ENCODE data around the gene CRTC2. TPM values are rescaled to one million over a fixed set of nuclear protein-coding genes. Genes with fewer than 3 reads are reported as not detected.

Gene CRTC2
- total RNA-seq, 1 donor from 2014 or later, result 41.9 TPM

DNA sequence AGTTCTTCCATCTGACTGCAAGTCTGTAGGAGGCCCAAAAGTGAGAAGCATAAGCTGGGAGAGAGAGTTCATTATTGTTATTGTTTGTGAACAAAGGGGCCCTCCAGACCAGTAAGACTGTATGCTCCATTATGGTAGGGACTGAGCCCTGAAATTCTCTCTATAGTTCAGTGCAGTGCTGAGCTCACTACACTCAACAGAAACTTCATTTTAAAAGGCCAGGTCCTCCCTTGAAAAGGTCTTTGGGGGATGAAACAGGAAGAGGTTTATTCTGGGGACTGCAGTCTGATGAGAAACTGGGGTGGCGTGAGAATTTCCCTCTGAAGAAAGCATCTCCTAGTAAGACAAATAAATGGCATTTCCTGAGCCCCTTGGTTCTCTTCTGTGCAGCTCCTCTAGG lies 30.2 kb downstream of the CRTC2 start:
- DNase-seq (ENCODE audit: extremely low spot score, unreplicated experiment), result no peak
- Mint-ChIP-seq H3K27me3 (ENCODE audit: unreplicated experiment) (no peaks in the 10 kb centered on the region), H3K4me3 (ENCODE audit: unreplicated experiment) (no peak overlapping the region), H3K36me3 (ENCODE audit: unreplicated experiment) (peaks cover 5% of the 10 kb centered on the region), H3K4me1 (ENCODE audit: unreplicated experiment) (peaks cover 14% of the 10 kb centered on the region), H3K27ac (ENCODE audit: unreplicated experiment) (no peak overlapping the region), H3K9me3 (ENCODE audit: unreplicated experiment) (no peaks in the 10 kb centered on the region)
- no peak for TF ChIP-seq CTCF (IDR thresholded peaks at IDR 0.05)

DNA sequence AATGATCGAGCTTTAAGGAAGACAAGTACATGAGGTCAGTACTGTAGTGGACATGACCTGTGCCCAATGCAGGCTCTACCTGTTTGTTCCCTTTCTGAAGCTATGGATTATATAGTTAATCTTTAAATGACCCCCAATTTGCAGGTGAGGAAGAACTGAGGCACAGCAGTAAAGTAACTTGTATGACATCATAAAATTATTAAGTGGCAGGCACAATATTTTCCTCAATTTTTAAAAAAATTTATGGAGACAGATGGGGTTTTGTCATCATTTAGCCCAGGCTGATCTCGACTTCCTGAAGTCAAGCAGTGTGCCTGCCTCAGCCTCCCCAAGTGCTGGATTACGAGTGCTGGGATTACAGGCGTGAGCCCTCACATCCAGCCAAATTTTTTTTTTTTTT lies 32.0 kb downstream of the CRTC2 start:
- Mint-ChIP-seq H3K4me1 (ENCODE audit: unreplicated experiment) (peaks cover 17% of the 10 kb centered on the region), H3K4me3 (ENCODE audit: unreplicated experiment) (no peak overlapping the region)

GRCh38 chr1:153922972-153923925 lies 35.2 kb downstream of the CRTC2 start, which contains the start of gene GATAD2B:
Gene GATAD2B, minus strand, starts transcription at chr1:153922972. Its CDS starts 94,625 bp downstream, at chr1:153828347.
- TF ChIP-seq CTCF (IDR thresholded peaks at IDR 0.05), result no peak
- Mint-ChIP-seq H3K27ac (ENCODE audit: unreplicated experiment) (peak within 1 kb of the TSS; percentile 96), H3K27me3 (ENCODE audit: unreplicated experiment) (no peaks in the 10 kb centered on the region), H3K4me1 (ENCODE audit: unreplicated experiment) (peaks cover 36% of the 10 kb centered on the region), H3K9me3 (ENCODE audit: unreplicated experiment) (no peaks in the 10 kb centered on the region), H3K4me3 (ENCODE audit: unreplicated experiment) (peak within 1 kb of the TSS; percentile 93), H3K36me3 (ENCODE audit: unreplicated experiment) (no peaks in the 10 kb centered on the region)
- peak; percentile 99 for DNase-seq (ENCODE audit: extremely low spot score, unreplicated experiment)

More for the DNA sequence above, 32.0 kb downstream of the CRTC2 start:
- Mint-ChIP-seq H3K27me3 (ENCODE audit: unreplicated experiment) (no peaks in the 10 kb centered on the region), H3K9me3 (ENCODE audit: unreplicated experiment) (no peaks in the 10 kb centered on the region), H3K36me3 (ENCODE audit: unreplicated experiment) (peaks cover 5% of the 10 kb centered on the region), H3K27ac (ENCODE audit: unreplicated experiment) (no peak overlapping the region)
- no peak for DNase-seq (ENCODE audit: extremely low spot score, unreplicated experiment)
- TF ChIP-seq CTCF (IDR thresholded peaks at IDR 0.05), result no peak

DNA sequence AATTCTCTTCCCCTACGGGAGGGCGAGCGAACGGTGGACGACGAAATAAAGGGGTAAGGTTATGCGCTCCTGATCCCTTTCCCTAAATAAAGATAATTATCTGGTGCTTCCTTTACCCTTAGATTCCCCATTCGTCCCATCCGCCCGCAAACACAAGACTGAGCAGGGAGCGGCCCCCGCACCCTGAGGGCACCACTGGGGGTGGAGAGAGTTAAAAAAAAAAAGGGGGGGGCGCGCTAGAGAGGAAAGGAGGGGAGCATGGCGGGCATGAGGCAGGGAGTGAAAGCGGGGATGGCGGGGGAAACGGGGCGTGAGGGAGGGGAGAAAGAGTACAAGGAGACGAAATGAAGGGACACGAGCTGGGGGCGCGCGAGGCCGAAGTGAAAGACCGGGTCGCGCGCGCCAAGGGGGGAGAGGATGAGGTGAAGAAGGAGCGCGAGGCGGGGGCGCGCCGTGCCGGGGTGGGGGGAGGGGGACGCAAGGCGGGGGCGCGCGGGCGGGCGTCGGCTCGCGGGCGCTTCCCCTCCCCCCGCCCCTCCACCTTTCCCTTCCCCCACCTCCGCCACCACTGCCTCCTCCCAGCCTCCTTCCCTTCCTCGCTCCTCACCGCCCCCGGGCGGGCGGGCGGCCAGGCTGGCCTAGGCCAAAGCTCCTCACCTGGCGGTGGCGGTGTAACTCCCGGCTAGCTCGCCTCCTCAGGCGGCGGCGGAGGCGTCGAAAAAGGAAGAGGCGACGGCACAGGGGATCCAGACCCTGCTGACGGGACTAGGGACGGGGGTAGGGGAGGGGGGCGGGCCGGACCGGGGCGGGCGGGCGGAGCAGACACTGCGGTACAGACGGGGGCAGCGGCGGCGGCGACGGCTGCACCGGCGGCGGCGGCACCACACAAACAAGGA lies 36.1 kb downstream of the CRTC2 start:
- peak overlapping the region; percentile 81 for H3K27ac Mint-ChIP-seq (ENCODE audit: unreplicated experiment)
- H3K9me3 Mint-ChIP-seq (ENCODE audit: unreplicated experiment), result no peaks in the 10 kb centered on the region
- H3K36me3 Mint-ChIP-seq (ENCODE audit: unreplicated experiment), result no peaks in the 10 kb centered on the region
- DNase-seq (ENCODE audit: extremely low spot score, unreplicated experiment), result peak; percentile 84
- H3K4me3 Mint-ChIP-seq (ENCODE audit: unreplicated experiment), result peak overlapping the region; percentile 93
- TF ChIP-seq CTCF (IDR thresholded peaks at IDR 0.05), result no peak
- no peaks in the 10 kb centered on the region for H3K27me3 Mint-ChIP-seq (ENCODE audit: unreplicated experiment)
- peaks cover 40% of the 10 kb centered on the region for H3K4me1 Mint-ChIP-seq (ENCODE audit: unreplicated experiment)

- no peak for DNase-seq (ENCODE audit: extremely low spot score, unreplicated experiment)
- Mint-ChIP-seq H3K27me3 (ENCODE audit: unreplicated experiment) (no peaks in the 10 kb centered on the region), H3K27ac (ENCODE audit: unreplicated experiment) (peak overlapping the region; percentile 81), H3K9me3 (ENCODE audit: unreplicated experiment) (no peaks in the 10 kb centered on the region), H3K36me3 (ENCODE audit: unreplicated experiment) (no peaks in the 10 kb centered on the region), H3K4me1 (ENCODE audit: unreplicated experiment) (peaks cover 40% of the 10 kb centered on the region), H3K4me3 (ENCODE audit: unreplicated experiment) (peak overlapping the region; percentile 92)
- TF ChIP-seq CTCF (IDR thresholded peaks at IDR 0.05), result no peak
These were observed 36.7 kb downstream of the CRTC2 start for GRCh38 chr1:153921803-153922075.
